BLaER1 treated with 17β-estradiol and CSF1 and Interleukin-3, amounts not matched to agents 10 nM and 100 nM (cell line): ENCODE results near the gene ICE1.
"Not testable (repeated sequence)": the region's sequence is repeated elsewhere in the genome, so short reads cannot be mapped to it uniquely, and the experiment has no call there.

ENCODE experiments used
- H3K27ac ChIP-seq, 11 experiments: shearing (Covaris generic); formaldehyde crosslinking; 2 replicates each; pipeline ENCODE4 v1.8.1; 2022
- H3K27me3 ChIP-seq, 11 experiments: shearing (Covaris generic); formaldehyde crosslinking; 2 replicates each; pipeline ENCODE4 v1.8.1; 2022
- H3K36me3 ChIP-seq, 11 experiments: shearing (Covaris generic); formaldehyde crosslinking; 2 replicates each; pipeline ENCODE4 v1.8.1; 2022
- H3K4me1 ChIP-seq, 10 experiments: shearing (Covaris generic); formaldehyde crosslinking; 2 replicates each; pipeline ENCODE4 v1.8.1; 2022
- H3K4me2 ChIP-seq, 11 experiments: shearing (Covaris generic); formaldehyde crosslinking; 2 replicates each; pipeline ENCODE4 v1.8.1; 2022
- H3K4me3 ChIP-seq, 10 experiments: shearing (Covaris generic); formaldehyde crosslinking; 2 replicates each; pipeline ENCODE4 v1.8.1; 2022
- H3K9ac ChIP-seq, 11 experiments: shearing (Covaris generic); formaldehyde crosslinking; 2 replicates each; pipeline ENCODE4 v1.8.1; 2022
- H3K9me3 ChIP-seq, 11 experiments: shearing (Covaris generic); formaldehyde crosslinking; replicated peaks in 1 of 11; 2 replicates each; pipeline ENCODE4 v1.8.1; 2022
- H4K20me1 ChIP-seq, 11 experiments: shearing (Covaris generic); formaldehyde crosslinking; 2 replicates each; pipeline ENCODE4 v1.8.1; 2022
- Cebpa-rat ChIP-seq, 11 experiments: shearing (Covaris generic); IDR thresholded peaks; 2 replicates each; pipeline ENCODE4 v1.8.1; 2022

ICE1 gene

GRCh38 chr5:5475975-5476374, 53.5 kb downstream of the ICE1 start:
- H3K9ac ChIP-seq, result no peak overlapping the region
- H3K9me3 ChIP-seq, result peaks cover 0 to 5% (median 0%) of the 10 kb centered on the region in 11 experiments; a peak in 1 of 22 replicates
- peaks cover 0 to 11% (median 6%) of the 10 kb centered on the region in 10 experiments; a peak in 13 of 20 replicates for H3K4me1 ChIP-seq
- H4K20me1 ChIP-seq, result no peaks in the 10 kb centered on the region
- no peak overlapping the region for H3K27ac ChIP-seq
- no peak overlapping the region for H3K4me3 ChIP-seq
- no peaks in the 10 kb centered on the region for H3K27me3 ChIP-seq
- no peak overlapping the region for H3K4me2 ChIP-seq
- TF ChIP-seq Cebpa-rat (IDR thresholded peaks at IDR 0.05), result no peak
- peaks cover 62 to 81% (median 71%) of the 10 kb centered on the region in 11 experiments for H3K36me3 ChIP-seq

GRCh38 chr5:5479578-5479977, 57.1 kb downstream of the ICE1 start:
- not testable (repeated sequence) for H3K9me3 ChIP-seq, H3K9ac ChIP-seq, H3K27ac ChIP-seq, H3K4me2 ChIP-seq, H3K27me3 ChIP-seq, H3K4me3 ChIP-seq
- Histone ChIP-seq H4K20me1 (peaks cover 0 to 10% (median 0%) of the 10 kb centered on the region in 11 experiments; a peak in 3 of 22 replicates), H3K36me3 (peaks cover 47 to 85% (median 61%) of the 10 kb centered on the region in 11 experiments), H3K4me1 (peaks cover 4 to 15% (median 9%) of the 10 kb centered on the region in 10 experiments; a peak in 13 of 20 replicates)

- peaks cover 0 to 14% (median 0%) of the 10 kb centered on the region in 11 experiments; a peak in 3 of 22 replicates for H4K20me1 ChIP-seq
- peaks cover 46 to 84% (median 54%) of the 10 kb centered on the region in 11 experiments for H3K36me3 ChIP-seq
- peak overlapping the region in 1 of 11 experiments; percentile 33; a peak in 1 of 22 replicates for H3K27ac ChIP-seq
- no peak for TF ChIP-seq Cebpa-rat (IDR thresholded peaks at IDR 0.05)
- H3K4me2 ChIP-seq, result peak overlapping the region in 4 of 11 experiments; percentile 7 to 31 (median 16); a peak in 4 of 22 replicates
- peaks cover 0 to 5% (median 0%) of the 10 kb centered on the region in 11 experiments; a peak in 1 of 22 replicates for H3K9me3 ChIP-seq
- peaks cover 4 to 15% (median 9%) of the 10 kb centered on the region in 10 experiments; a peak in 13 of 20 replicates for H3K4me1 ChIP-seq
- no peak overlapping the region for H3K4me3 ChIP-seq
- H3K9ac ChIP-seq, result no peak overlapping the region
- no peaks in the 10 kb centered on the region for H3K27me3 ChIP-seq
Observed at GRCh38 chr5:5480481-5481111, 58.1 kb downstream of the ICE1 start.

GRCh38 chr5:5481206-5481605, 58.7 kb downstream of the ICE1 start:
- no peak for TF ChIP-seq Cebpa-rat (IDR thresholded peaks at IDR 0.05)
- H3K4me2 ChIP-seq, result peak overlapping the region in 2 of 11 experiments; percentile 7 to 31; a peak in 3 of 22 replicates
- H3K27me3 ChIP-seq, result no peaks in the 10 kb centered on the region
- H3K27ac ChIP-seq, result 0 out of 22 replicates have a peak overlapping the region, but pooled peaks of 1 of the 11 experiments have one; percentile 33
- H3K9ac ChIP-seq, result no peak overlapping the region
- H3K4me3 ChIP-seq, result no peak overlapping the region
- H3K9me3 ChIP-seq, result peaks cover 0 to 5% (median 0%) of the 10 kb centered on the region in 11 experiments; a peak in 1 of 22 replicates
- peaks cover 0 to 19% (median 0%) of the 10 kb centered on the region in 11 experiments; a peak in 4 of 22 replicates for H4K20me1 ChIP-seq
- peaks cover 4 to 15% (median 9%) of the 10 kb centered on the region in 10 experiments; a peak in 13 of 20 replicates for H3K4me1 ChIP-seq
- peaks cover 44 to 84% (median 53%) of the 10 kb centered on the region in 11 experiments for H3K36me3 ChIP-seq

- no peak overlapping the region for H3K4me3 ChIP-seq
- H3K27ac ChIP-seq, result no peak overlapping the region
- no peaks in the 10 kb centered on the region for H3K27me3 ChIP-seq
- H3K36me3 ChIP-seq, result peaks cover 41 to 84% (median 52%) of the 10 kb centered on the region in 11 experiments
- peaks cover 0 to 22% (median 0%) of the 10 kb centered on the region in 11 experiments; a peak in 4 of 22 replicates for H4K20me1 ChIP-seq
- H3K9me3 ChIP-seq, result peaks cover 0 to 5% (median 0%) of the 10 kb centered on the region in 11 experiments; a peak in 1 of 22 replicates
- no peak overlapping the region for H3K9ac ChIP-seq
- peaks cover 4 to 15% (median 9%) of the 10 kb centered on the region in 10 experiments; a peak in 13 of 20 replicates for H3K4me1 ChIP-seq
- no peak overlapping the region; a peak in 1 of 22 replicates for H3K4me2 ChIP-seq
- no peak for TF ChIP-seq Cebpa-rat (IDR thresholded peaks at IDR 0.05)
Observed at GRCh38 chr5:5481633-5482032, 59.2 kb downstream of the ICE1 start.

GRCh38 chr5:5483350-5483749, 60.9 kb downstream of the ICE1 start:
- H3K36me3 ChIP-seq, result peaks cover 42 to 84% (median 50%) of the 10 kb centered on the region in 11 experiments
- H3K27ac ChIP-seq, result no peak overlapping the region
- no peaks in the 10 kb centered on the region for H3K27me3 ChIP-seq
- no peak for TF ChIP-seq Cebpa-rat (IDR thresholded peaks at IDR 0.05)
- peaks cover 0 to 29% (median 0%) of the 10 kb centered on the region in 11 experiments; a peak in 5 of 22 replicates for H4K20me1 ChIP-seq
- no peak overlapping the region for H3K4me3 ChIP-seq
- H3K4me1 ChIP-seq, result peaks cover 4 to 15% (median 9%) of the 10 kb centered on the region in 10 experiments; a peak in 13 of 20 replicates
- H3K9ac ChIP-seq, result no peak overlapping the region
- peaks cover 0 to 5% (median 0%) of the 10 kb centered on the region in 11 experiments; a peak in 1 of 22 replicates for H3K9me3 ChIP-seq
- H3K4me2 ChIP-seq, result no peak overlapping the region

GRCh38 chr5:5483880-5484598, 61.6 kb downstream of the ICE1 start:
- Histone ChIP-seq H3K36me3 (peaks cover 42 to 84% (median 49%) of the 10 kb centered on the region in 11 experiments), H3K4me3 (no peak overlapping the region)

GRCh38 chr5:5486122-5486521, 63.6 kb downstream of the ICE1 start:
- Histone ChIP-seq H4K20me1 (peaks cover 0 to 29% (median 0%) of the 10 kb centered on the region in 11 experiments; a peak in 6 of 22 replicates), H3K9me3 (no peaks in the 10 kb centered on the region), H3K4me1 (peaks cover 0 to 4% (median 2%) of the 10 kb centered on the region in 10 experiments; a peak in 8 of 20 replicates), H3K4me3 (no peak overlapping the region), H3K27ac (no peak overlapping the region), H3K27me3 (no peaks in the 10 kb centered on the region), H3K9ac (no peak overlapping the region), H3K4me2 (no peak overlapping the region), H3K36me3 (peaks cover 45 to 92% (median 66%) of the 10 kb centered on the region in 11 experiments)
- TF ChIP-seq Cebpa-rat (IDR thresholded peaks at IDR 0.05), result no peak

More at GRCh38 chr5:5483880-5484598, 61.6 kb downstream of the ICE1 start:
- no peak overlapping the region for H3K4me2 ChIP-seq
- H3K4me1 ChIP-seq, result peaks cover 4 to 15% (median 9%) of the 10 kb centered on the region in 10 experiments; a peak in 13 of 20 replicates
- H4K20me1 ChIP-seq, result peaks cover 0 to 29% (median 0%) of the 10 kb centered on the region in 11 experiments; a peak in 5 of 22 replicates
- H3K9me3 ChIP-seq, result peaks cover 0 to 5% (median 0%) of the 10 kb centered on the region in 11 experiments; a peak in 1 of 22 replicates
- TF ChIP-seq Cebpa-rat (IDR thresholded peaks at IDR 0.05), result no peak
- no peak overlapping the region for H3K9ac ChIP-seq
- H3K27me3 ChIP-seq, result no peaks in the 10 kb centered on the region
- no peak overlapping the region for H3K27ac ChIP-seq
